Hepatocyte (in vitro differentiated cells): ENCODE data around the gene GLIPR1L1.

Source experiments
- CTCF ChIP-seq: fragments of 200-600 bp; sonication (generic); IDR thresholded peaks from 2 replicates; pipeline ENCODE4 v1.5.1; 2016; ENCODE audit warnings: antibody characterized with exemption, mild to moderate bottlenecking; ENCODE audit not compliant: poor library complexity
- EZH2 ChIP-seq: fragments of 200-600 bp; sonication (generic); IDR thresholded peaks from 2 replicates; pipeline ENCODE4 v1.6.1; 2016; ENCODE audit warnings: antibody characterized with exemption, mild to moderate bottlenecking, borderline replicate concordance

GRCh38 chr12:75378354-75378753, 43.9 kb downstream of the GLIPR1L1 start:
- TF ChIP-seq CTCF: no peak
- no peak for TF ChIP-seq EZH2
